ENCODE data around the gene FHOD3.

Gene FHOD3

DNA sequence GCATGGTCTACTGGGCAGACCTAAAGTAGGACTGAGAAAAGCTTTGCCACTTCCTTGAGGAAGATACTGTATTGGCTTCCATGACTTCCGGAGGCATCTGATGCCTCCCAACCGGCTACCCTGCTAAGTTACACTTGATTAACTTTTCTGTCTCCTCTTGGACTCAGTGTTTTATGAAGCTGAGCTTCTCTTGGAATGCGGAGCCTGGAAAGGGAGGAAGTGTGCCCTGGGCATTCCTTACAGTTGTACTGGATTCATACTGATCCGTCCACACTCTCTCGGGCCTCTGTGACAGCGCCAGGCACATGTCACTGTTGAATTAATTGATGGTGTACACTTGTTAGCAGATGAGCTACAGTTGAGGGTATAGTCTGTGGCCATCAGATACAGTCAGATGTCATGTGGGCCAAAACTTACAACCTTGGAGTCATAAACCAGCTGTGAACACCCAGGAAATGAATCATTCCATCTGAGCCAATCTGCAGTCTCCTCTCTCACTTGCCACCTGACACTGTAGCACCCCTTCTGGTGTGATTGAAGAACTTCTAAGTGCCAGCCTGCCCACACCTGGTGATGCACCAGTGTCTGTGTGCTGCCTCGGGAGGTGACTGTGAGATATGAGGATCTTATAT is 122.5 kb downstream of the FHOD3 start:
- peak; percentile 79 for DNase-seq (ENCODE audit: low read depth)
- TF ChIP-seq, protein P1, sequence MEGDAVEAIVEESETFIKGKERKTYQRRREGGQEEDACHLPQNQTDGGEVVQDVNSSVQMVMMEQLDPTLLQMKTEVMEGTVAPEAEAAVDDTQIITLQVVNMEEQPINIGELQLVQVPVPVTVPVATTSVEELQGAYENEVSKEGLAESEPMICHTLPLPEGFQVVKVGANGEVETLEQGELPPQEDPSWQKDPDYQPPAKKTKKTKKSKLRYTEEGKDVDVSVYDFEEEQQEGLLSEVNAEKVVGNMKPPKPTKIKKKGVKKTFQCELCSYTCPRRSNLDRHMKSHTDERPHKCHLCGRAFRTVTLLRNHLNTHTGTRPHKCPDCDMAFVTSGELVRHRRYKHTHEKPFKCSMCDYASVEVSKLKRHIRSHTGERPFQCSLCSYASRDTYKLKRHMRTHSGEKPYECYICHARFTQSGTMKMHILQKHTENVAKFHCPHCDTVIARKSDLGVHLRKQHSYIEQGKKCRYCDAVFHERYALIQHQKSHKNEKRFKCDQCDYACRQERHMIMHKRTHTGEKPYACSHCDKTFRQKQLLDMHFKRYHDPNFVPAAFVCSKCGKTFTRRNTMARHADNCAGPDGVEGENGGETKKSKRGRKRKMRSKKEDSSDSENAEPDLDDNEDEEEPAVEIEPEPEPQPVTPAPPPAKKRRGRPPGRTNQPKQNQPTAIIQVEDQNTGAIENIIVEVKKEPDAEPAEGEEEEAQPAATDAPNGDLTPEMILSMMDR (IDR thresholded peaks at IDR 0.05; ENCODE audit: insufficient read depth, low read depth, low read length, missing control alignments): peak; percentile 39
- no peak overlapping the region for H3K4me3 ChIP-seq (ENCODE audit: low read depth, low read length)

DNA sequence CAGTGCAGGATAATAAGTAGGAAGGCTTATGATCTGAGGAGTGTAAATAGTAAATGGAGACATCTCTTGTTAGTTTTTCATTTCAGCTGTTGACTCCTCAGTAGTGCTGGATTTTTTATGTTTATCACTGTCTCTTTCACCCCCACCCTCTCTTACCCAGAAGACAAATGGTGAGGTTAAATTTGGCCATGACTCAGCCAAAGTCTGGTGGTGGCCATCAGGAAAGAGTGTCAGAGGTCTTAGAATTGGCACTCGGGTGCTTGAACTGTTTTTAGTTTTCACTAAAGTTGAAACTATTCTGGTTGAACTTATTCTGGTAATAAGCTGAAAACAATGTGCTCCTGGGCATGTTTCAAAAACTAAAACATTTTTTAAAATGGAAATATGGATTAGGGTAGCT is 123.3 kb downstream of the FHOD3 start:
- TF ChIP-seq, protein P1 (IDR thresholded peaks at IDR 0.05; ENCODE audit: insufficient read depth, low read depth, low read length, missing control alignments): no peak
- DNase-seq (ENCODE audit: low read depth): peak; percentile 58
- no peak overlapping the region for H3K4me3 ChIP-seq (ENCODE audit: low read depth, low read length)

DNA sequence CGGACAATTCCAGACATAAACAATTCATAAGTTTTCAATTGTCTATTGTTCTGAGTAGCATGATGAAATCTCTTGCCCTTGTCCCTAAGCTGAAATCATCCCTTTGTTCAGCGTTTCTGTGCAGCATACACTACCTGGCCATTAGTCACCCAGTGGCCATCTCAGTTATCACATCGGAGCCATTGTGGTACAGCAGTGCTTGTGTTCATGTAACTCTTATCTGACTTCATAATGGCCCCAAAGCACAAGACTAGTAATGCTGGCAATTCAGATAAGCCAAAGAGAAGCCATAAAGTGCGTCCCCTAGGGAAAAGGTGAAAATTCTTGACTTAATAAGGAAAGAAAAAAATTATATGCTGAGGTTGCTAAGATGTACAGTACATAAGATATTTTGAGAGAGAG is 127.2 kb downstream of the FHOD3 start:
- no peak overlapping the region for H3K4me3 ChIP-seq (ENCODE audit: low read depth, low read length)
- TF ChIP-seq, protein P1 (IDR thresholded peaks at IDR 0.05; ENCODE audit: insufficient read depth, low read depth, low read length, missing control alignments): no peak
- DNase-seq (ENCODE audit: low read depth): peak; percentile 28

DNA sequence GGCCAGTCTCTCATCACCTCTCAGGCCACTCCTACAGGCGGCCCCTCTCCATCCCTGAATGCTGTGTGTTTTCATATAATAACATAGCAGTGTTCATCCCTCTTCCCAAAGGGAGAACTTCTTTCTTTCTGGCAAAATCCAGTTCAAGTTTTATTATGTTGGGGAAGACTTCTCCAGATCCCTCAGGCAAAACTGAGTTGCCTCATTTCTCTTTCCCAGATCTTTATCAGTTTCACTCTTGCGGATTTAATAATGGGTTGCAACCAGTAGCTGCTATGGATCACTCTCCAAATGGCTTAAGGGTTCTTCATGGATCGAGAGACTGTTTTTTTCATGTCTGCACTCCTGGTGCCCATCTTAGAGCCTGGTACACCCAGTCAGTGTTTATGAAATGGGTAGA is 129.9 kb downstream of the FHOD3 start:
- DNase-seq (ENCODE audit: low read depth): no peak
- H3K4me3 ChIP-seq (ENCODE audit: low read depth, low read length): no peak overlapping the region
- TF ChIP-seq, protein P1 (IDR thresholded peaks at IDR 0.05; ENCODE audit: insufficient read depth, low read depth, low read length, missing control alignments): no peak

DNA sequence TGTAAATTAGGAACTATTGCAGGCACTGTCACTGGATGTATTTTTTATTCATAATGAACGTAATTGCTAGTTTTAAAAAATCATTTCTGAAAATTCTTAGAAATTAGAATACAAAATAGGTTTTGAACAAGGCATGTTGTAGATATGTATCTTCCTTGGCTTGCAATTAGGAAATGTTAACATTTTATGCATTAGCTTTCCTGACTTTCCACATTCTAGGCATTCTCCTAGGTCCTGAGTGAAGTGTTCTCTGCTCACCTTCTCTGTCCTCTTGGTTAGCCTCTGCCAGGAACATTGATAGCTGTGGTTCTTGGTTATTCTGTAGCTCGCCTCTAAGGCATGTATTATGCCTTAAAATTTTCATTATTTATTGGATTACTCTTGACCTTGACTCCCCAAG is 130.3 kb downstream of the FHOD3 start:
- no peak for DNase-seq (ENCODE audit: low read depth)
- TF ChIP-seq, protein P1 (IDR thresholded peaks at IDR 0.05; ENCODE audit: insufficient read depth, low read depth, low read length, missing control alignments): no peak
- H3K4me3 ChIP-seq (ENCODE audit: low read depth, low read length): no peak overlapping the region

DNA sequence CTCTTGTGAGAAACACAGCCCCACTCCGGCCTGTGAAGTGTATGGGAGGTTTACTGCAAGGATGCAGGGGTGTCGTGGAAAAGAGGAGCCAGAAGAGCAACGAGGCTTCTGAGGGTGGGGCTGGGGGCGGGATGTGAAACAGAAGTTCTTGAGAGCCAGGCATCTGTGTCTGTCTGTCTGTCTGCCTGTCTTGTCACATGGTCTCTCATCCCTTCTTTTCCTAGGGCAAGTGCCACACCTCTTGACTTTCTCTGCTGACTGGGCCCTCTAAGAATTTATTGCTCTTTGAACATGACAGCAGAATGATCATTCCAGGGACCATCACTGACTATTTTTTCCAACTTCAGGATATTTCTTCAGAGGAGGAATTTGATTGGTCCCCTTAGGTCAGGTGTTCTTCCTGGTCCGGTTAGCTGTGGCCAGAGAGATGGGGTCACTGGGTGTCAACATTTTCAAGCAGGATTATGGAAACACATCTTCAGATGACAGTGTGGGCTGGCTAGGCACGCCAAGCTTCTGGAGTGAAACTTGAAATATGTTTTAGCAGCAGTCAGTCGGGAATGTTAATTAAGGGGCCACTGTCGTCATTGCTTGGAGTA is 131.0 kb downstream of the FHOD3 start:
- H3K4me3 ChIP-seq (ENCODE audit: low read depth, low read length): no peak overlapping the region
- no peak for DNase-seq (ENCODE audit: low read depth)
- TF ChIP-seq, protein P1 (IDR thresholded peaks at IDR 0.05; ENCODE audit: insufficient read depth, low read depth, low read length, missing control alignments): no peak
